BLaER1 (cell line): ENCODE data around the gene KIF1C.

ENCODE experiments used
- H3K27ac ChIP-seq: shearing (Covaris generic); formaldehyde crosslinking; 2 replicates; pipeline ENCODE4 v1.8.1; 2022
- H3K27me3 ChIP-seq: shearing (Covaris generic); formaldehyde crosslinking; 2 replicates; pipeline ENCODE4 v1.8.1; 2022
- H3K36me3 ChIP-seq: shearing (Covaris generic); formaldehyde crosslinking; 2 replicates; pipeline ENCODE4 v1.8.1; 2022
- H3K4me1 ChIP-seq: shearing (Covaris generic); formaldehyde crosslinking; 2 replicates; pipeline ENCODE4 v1.8.1; 2022
- H3K4me2 ChIP-seq: shearing (Covaris generic); formaldehyde crosslinking; 2 replicates; pipeline ENCODE4 v1.8.1; 2022
- H3K4me3 ChIP-seq: shearing (Covaris generic); formaldehyde crosslinking; 2 replicates; pipeline ENCODE4 v1.8.1; 2022
- H3K9ac ChIP-seq: shearing (Covaris generic); formaldehyde crosslinking; 2 replicates; pipeline ENCODE4 v1.8.1; 2022
- H3K9me3 ChIP-seq: shearing (Covaris generic); formaldehyde crosslinking; 2 replicates; pipeline ENCODE4 v1.8.1; 2022
- H4K20me1 ChIP-seq: shearing (Covaris generic); formaldehyde crosslinking; 2 replicates; pipeline ENCODE4 v1.8.1; 2022
- Cebpa-rat ChIP-seq: shearing (Covaris generic); IDR thresholded peaks from 2 replicates; pipeline ENCODE4 v1.8.1; 2022

Gene KIF1C

DNA sequence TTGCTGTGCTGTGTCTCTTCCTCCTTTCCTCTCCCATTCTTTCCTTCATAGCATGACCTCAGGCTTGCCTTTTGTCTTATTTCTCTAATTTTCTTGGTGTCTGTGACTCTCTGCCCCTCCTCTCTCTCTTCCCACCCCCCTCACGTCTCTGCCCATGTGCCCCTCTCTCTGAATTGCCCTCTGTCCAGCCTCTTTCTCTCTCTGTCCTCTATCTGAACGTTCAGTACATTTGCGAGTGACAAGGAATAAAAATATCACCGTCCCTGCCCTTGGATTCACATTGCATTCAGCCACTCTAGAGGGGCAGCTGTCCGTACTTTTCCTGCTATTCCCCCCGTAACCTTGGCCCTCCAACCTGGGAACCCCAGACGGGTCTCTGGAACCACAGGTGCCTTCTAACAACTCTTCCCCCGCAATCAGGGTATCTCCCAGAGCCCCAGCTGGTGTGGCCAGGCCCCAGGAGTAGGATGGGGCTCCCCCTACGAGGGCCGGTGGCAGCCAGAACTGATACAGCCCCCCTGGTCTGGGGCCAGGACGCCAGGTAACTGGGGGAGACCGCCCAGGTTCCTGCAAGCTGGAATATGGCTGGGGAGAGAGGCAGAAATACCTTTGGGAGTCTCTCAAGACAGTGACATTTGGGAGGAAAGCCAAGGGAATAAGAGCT, 1.8 kb downstream of the KIF1C start:
- TF ChIP-seq Cebpa-rat = no peak
- Histone ChIP-seq H3K9me3 (no peaks in the 10 kb centered on the region), H3K27ac (peak overlapping the region; percentile 34; the same call in 1 of the 2 replicates), H3K9ac (peak overlapping the region; percentile 88), H3K4me3 (peak overlapping the region; percentile 92; the same call in 1 of the 2 replicates), H3K4me1 (peaks cover 31% of the 10 kb centered on the region), H3K36me3 (peaks cover 40% of the 10 kb centered on the region), H3K4me2 (peak overlapping the region; percentile 99), H4K20me1 (peaks cover 19% of the 10 kb centered on the region), H3K27me3 (no peaks in the 10 kb centered on the region)

DNA sequence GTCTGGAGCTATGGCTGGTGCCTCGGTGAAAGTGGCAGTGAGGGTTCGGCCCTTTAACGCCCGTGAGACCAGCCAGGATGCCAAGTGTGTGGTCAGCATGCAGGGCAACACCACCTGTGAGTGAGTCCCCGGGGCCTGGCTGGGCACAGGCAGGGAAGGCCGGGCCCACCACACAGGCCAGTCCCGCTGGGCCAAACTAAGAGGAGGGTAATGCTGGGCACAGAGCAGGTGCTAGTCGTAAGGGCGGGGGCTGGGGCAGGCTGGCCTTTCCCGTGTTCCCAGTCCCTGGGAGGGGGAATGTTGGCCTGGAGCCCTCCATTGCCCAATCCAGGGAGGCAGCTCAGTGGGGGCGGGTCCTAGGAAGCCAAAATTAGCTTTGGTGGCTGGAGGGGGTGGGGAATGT, 2.5 kb downstream of the KIF1C start:
- H3K4me3 ChIP-seq = no peak overlapping the region

DNA sequence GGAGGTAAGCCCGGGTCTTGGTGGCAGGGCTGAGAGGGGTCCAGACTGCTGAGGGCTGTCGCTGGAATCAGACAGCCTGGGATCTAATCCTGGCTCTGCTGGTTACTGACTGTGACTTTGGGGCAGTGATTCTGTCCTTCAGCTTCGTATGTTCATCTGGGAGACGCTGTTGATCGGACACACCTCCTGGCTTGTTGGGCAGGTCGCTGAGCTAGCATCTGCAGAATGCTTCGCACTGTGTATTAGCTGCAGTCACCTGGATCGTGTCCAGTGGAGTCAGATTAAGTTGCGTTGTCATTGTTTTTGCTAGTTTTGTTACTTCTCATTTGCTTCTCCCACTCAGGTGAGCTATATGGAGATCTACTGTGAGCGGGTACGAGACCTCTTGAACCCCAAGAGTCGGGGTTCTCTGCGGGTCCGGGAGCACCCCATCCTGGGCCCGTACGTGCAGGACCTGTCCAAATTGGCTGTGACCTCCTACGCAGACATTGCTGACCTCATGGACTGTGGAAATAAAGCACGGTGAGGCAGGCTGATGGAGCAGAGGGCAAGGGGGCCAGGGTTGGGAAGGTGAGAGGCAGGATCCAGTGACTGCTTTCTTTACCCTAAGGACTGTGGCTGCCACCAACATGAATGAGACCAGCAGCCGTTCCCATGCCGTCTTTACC, 4.5 kb downstream of the KIF1C start:
- H3K36me3 ChIP-seq = peaks cover 67% of the 10 kb centered on the region

More for the DNA sequence above, 2.5 kb downstream of the KIF1C start:
- H3K27ac ChIP-seq = no peak overlapping the region
- no peak for TF ChIP-seq Cebpa-rat
- no peaks in the 10 kb centered on the region for H3K9me3 ChIP-seq
- H3K36me3 ChIP-seq = peaks cover 47% of the 10 kb centered on the region
- peak overlapping the region; percentile 99 for H3K4me2 ChIP-seq
- peaks cover 31% of the 10 kb centered on the region for H3K4me1 ChIP-seq
- H3K9ac ChIP-seq = no peak overlapping the region
- H4K20me1 ChIP-seq = peaks cover 19% of the 10 kb centered on the region
- H3K27me3 ChIP-seq = no peaks in the 10 kb centered on the region

DNA sequence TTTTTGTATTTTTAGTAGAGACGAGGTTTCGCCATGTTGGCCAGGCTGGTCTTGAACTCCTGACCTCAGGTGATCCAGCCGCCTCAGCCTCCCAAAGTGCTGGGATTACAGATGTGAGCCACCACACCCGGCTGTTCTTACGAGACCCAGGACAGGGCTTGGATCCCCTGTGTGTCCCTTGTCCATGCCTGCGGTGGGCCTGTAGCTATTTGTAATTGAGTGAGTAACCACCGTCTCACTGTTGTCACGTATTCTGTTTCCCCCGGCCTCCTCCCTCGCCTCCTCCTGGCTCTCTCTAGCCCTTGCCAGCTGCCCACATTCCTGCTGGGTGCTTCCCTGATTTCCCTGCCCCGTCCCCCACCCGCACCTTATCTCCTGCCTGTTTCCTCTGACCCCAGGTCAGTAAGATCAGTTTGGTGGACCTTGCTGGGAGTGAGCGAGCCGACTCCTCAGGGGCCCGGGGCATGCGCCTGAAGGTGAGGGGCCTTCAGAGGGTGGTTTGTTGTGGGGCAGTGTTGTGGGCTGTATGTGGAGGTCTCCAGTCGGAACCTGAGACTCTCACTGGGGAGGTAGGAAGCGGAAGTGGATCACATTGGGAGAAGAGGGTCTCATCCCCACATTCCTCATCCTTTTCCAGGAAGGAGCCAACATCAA, 5.6 kb downstream of the KIF1C start:
- H3K4me3 ChIP-seq = no peak overlapping the region
- peaks cover 19% of the 10 kb centered on the region for H4K20me1 ChIP-seq
- H3K36me3 ChIP-seq = peaks cover 78% of the 10 kb centered on the region

More for the DNA sequence above, 4.5 kb downstream of the KIF1C start:
- Histone ChIP-seq H3K4me3 (no peak overlapping the region), H3K27me3 (no peaks in the 10 kb centered on the region), H3K9me3 (no peaks in the 10 kb centered on the region), H3K27ac (no peak overlapping the region), H3K4me2 (no peak overlapping the region), H3K9ac (no peak overlapping the region), H4K20me1 (peaks cover 19% of the 10 kb centered on the region), H3K4me1 (peaks cover 24% of the 10 kb centered on the region)
- TF ChIP-seq Cebpa-rat = no peak

DNA sequence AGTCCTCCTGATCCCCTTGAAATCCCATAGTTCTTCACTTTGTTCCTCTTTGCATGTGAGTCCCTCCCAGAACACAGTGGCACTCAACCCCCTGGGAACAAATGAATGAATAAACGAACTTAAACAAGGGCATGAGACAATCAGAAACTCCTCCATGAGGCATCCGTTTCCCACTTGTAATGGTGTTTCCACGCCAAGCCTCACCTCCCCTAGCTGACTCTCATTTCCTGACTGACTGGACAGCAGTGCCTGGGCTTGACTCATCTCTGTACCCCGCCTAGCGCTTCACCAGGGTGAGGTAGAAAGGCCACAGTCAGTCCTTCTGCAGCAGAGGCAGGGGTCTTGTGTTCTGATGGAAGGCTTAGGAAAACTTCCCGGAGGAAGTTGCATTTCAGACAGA, 14.2 kb downstream of the KIF1C start:
- H3K4me2 ChIP-seq = no peak overlapping the region
- peaks cover 80% of the 10 kb centered on the region for H3K36me3 ChIP-seq
- H3K4me3 ChIP-seq = no peak overlapping the region
- no peaks in the 10 kb centered on the region for H4K20me1 ChIP-seq
- TF ChIP-seq Cebpa-rat = no peak
- H3K9me3 ChIP-seq = no peaks in the 10 kb centered on the region
- H3K27ac ChIP-seq = no peak overlapping the region
- no peak overlapping the region for H3K9ac ChIP-seq
- peaks cover 14% of the 10 kb centered on the region for H3K4me1 ChIP-seq
- no peaks in the 10 kb centered on the region for H3K27me3 ChIP-seq

More for the DNA sequence above, 5.6 kb downstream of the KIF1C start:
- Histone ChIP-seq H3K4me1 (peaks cover 22% of the 10 kb centered on the region), H3K4me2 (no peak overlapping the region), H3K27ac (no peak overlapping the region), H3K27me3 (no peaks in the 10 kb centered on the region), H3K9me3 (no peaks in the 10 kb centered on the region), H3K9ac (no peak overlapping the region)
- no peak for TF ChIP-seq Cebpa-rat

DNA sequence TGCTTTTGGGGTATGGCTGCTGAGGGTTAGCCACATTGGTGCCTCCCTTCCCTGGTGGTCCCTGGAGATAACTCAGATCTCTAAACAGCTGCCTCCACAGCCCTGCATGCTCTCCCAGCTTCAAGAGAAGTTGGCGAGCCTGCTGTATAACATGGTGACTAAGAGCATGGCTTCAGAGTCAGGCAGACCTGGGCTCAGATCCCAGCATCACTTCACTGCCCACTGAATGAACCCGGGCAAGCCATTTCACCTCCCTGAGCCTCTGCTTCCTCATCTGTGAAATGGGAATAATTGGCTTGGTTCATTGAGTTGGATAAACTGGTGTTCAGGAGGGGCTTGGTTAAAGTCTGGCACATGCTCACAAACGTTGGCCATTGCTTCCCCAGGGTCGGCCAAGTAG, 16.6 kb downstream of the KIF1C start:
- no peak overlapping the region for H3K27ac ChIP-seq
- peaks cover 64% of the 10 kb centered on the region for H3K36me3 ChIP-seq
- peaks cover 4% of the 10 kb centered on the region; the same call in 1 of the 2 replicates for H4K20me1 ChIP-seq
- peaks cover 30% of the 10 kb centered on the region for H3K4me1 ChIP-seq
- H3K4me2 ChIP-seq = no peak overlapping the region
- no peak overlapping the region for H3K9ac ChIP-seq
- no peak for TF ChIP-seq Cebpa-rat
- H3K4me3 ChIP-seq = no peak overlapping the region
- H3K9me3 ChIP-seq = no peaks in the 10 kb centered on the region
- H3K27me3 ChIP-seq = no peaks in the 10 kb centered on the region

DNA sequence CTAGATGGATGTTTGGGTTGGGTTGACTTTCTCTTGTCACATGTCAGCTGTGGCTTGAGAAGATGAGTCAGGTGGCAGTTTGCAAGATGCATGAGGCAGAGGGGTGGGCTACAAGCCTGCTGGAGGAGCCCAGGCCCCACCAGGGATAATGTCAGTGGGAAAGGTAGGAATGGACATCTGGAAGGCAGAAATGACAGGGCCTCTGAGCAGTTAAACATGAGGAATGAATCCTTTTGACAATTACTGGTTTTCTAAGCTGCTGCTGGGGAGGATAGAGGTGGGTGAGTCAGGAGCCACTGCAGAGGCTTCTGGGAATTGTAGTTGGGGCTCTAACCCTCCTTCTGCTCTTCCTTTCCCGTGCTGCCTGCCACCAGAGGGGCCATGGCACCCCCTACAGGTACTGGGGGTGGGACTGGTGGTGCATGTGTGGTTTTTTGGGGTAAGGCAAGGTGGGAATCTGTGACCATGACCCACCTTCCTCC, 21.8 kb downstream of the KIF1C start:
- Histone ChIP-seq H3K27ac (no peak overlapping the region), H3K36me3 (peaks cover 70% of the 10 kb centered on the region), H3K4me2 (no peak overlapping the region), H3K4me1 (peaks cover 40% of the 10 kb centered on the region), H4K20me1 (peaks cover 8% of the 10 kb centered on the region; the same call in 1 of the 2 replicates), H3K9me3 (no peaks in the 10 kb centered on the region), H3K27me3 (no peaks in the 10 kb centered on the region), H3K9ac (no peak overlapping the region), H3K4me3 (no peak overlapping the region)
- TF ChIP-seq Cebpa-rat = no peak

DNA sequence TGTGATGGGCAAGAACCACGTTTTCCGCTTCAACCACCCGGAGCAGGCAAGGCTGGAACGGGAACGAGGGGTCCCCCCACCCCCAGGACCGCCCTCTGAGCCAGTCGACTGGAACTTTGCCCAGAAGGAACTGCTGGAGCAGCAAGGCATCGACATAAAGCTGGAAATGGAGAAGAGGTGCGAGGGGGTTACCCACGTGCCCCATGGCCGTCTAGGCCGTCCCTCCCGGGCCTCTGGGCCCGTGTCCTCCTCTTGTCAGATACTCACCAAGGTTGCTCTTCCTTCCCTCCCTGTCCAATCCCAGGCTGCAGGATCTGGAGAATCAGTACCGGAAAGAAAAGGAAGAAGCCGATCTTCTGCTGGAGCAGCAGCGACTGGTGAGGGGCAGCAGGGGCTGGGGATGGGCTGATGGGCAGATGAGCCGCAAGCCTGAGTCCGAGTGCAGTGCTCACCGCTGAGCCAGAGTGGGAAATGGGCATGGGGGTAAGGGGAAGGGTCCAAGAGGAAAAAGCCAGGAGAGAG, 22.8 kb downstream of the KIF1C start:
- no peak overlapping the region for H3K9ac ChIP-seq
- no peak overlapping the region for H3K4me2 ChIP-seq
- peaks cover 63% of the 10 kb centered on the region for H3K36me3 ChIP-seq
- peaks cover 39% of the 10 kb centered on the region for H3K4me1 ChIP-seq
- no peaks in the 10 kb centered on the region for H3K27me3 ChIP-seq
- H3K27ac ChIP-seq = no peak overlapping the region
- H3K9me3 ChIP-seq = no peaks in the 10 kb centered on the region
- no peak overlapping the region for H3K4me3 ChIP-seq
- no peak for TF ChIP-seq Cebpa-rat
- H4K20me1 ChIP-seq = peaks cover 8% of the 10 kb centered on the region; the same call in 1 of the 2 replicates

DNA sequence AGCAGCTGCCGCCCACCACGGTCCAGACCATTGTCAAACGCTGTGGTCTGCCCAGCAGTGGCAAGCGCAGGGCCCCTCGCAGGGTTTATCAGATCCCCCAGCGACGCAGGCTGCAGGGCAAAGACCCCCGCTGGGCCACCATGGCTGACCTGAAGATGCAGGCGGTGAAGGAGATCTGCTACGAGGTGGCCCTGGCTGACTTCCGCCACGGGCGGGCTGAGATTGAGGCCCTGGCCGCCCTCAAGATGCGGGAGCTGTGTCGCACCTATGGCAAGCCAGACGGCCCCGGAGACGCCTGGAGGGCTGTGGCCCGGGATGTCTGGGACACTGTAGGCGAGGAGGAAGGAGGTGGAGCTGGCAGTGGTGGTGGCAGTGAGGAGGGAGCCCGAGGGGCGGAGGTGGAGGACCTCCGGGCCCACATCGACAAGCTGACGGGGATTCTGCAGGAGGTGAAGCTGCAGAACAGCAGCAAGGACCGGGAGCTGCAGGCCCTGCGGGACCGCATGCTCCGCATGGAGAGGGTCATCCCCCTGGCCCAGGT, 24.5 kb downstream of the KIF1C start:
- Histone ChIP-seq H4K20me1 (peaks cover 8% of the 10 kb centered on the region; the same call in 1 of the 2 replicates), H3K4me1 (peaks cover 22% of the 10 kb centered on the region), H3K27me3 (no peaks in the 10 kb centered on the region), H3K4me3 (no peak overlapping the region), H3K4me2 (no peak overlapping the region), H3K27ac (no peak overlapping the region), H3K36me3 (peaks cover 58% of the 10 kb centered on the region), H3K9ac (no peak overlapping the region), H3K9me3 (no peaks in the 10 kb centered on the region)
- no peak for TF ChIP-seq Cebpa-rat
